Measurements from ENCODE around the gene RNF182.
A peak's percentile ranks its signal among the peaks of the same experiment; 100 is the strongest.
"Not testable (repeated sequence)": the region's sequence is repeated elsewhere in the genome, so short reads cannot be mapped to it uniquely, and the experiment has no call there.

The RNF182 gene

DNA sequence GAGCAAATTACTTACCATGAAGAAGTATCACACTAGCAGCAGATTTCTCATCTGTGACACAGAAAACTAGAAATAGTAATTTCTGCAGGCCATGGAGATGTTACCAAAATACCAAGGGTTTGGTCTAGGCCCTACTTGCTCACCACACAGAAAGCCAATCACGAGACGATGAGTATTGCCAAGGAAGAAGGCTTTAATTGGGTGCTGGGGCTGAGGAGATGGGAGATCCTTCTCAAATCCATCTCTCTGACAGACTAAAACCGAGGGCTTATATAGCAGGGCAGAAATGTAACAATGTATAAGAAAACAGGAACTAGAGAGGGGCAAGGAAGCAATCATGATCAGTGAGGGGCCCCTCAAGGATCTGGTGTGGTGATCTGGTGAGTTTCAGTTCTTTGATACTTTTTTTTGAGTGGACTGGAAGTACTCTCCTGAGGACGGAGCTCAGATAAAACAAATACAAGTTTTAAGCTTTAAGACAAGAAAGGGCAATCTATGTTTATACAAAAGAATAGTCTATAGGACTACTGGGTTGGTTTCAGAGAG, 40.9 kb downstream of the RNF182 start:
- DNase-seq (ENCODE audit: low read depth in 2 of 2): no peak

DNA sequence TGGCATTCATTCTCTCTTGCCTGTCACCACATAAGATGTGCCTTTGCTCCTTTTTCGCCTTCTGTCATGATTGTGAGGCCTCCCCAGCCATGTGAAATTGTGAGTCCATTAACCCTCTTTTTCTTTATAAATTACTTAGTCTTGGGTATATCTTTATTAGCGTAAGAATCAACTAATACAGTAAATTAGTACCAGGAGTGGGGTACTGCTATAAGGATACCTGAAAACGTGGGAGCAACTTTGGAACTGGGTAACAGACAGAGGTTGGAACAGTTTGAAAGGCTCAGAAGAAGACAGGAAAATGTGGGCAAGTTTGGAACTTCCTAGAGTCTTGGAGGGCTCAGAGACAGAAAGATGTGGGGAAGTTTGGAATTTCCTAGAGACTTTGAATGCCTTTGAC, 46.6 kb downstream of the RNF182 start:
- no peak for DNase-seq (ENCODE audit: low read depth in 2 of 2)

DNA sequence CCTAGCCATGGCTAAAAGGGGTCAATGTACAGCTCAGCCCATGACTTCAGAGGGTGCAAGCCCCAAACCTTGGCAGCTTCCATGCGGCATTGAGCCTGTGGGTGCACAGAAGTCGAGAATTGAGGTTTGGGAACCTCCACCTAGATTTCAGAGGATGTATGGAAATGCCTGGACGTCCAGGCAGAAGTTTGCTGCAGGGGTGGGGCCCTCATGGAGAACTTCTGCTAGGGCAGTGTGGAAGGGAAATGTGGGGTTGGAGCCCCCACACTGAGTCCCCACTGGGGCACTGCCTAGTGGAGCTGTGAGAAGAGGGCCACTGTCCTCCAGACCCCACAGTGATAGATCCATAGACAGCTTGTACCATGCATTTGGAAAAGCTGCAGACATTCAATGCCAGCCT, 47.9 kb downstream of the RNF182 start:
- not testable (repeated sequence) for DNase-seq (ENCODE audit: low read depth in 2 of 2)

DNA sequence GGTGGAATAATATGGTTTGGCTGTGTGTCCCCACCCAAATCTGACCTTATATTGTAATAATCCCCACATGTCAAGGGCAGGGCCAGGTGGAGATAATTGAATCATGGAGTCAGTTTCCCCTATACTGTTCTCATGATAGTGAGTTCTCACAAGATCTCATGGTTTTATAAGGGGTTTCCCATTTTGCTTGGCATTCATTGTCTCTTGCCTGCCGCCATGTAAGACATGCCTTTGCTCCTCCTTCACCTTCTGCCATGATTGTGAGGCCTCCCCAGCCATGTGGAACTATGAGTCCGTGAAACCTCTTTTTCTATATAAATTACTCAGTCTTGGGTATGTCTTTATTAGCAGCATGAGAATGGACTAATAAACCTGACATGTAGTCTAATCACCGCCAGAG, 48.7 kb downstream of the RNF182 start:
- not testable (repeated sequence) for DNase-seq (ENCODE audit: low read depth in 2 of 2)

DNA sequence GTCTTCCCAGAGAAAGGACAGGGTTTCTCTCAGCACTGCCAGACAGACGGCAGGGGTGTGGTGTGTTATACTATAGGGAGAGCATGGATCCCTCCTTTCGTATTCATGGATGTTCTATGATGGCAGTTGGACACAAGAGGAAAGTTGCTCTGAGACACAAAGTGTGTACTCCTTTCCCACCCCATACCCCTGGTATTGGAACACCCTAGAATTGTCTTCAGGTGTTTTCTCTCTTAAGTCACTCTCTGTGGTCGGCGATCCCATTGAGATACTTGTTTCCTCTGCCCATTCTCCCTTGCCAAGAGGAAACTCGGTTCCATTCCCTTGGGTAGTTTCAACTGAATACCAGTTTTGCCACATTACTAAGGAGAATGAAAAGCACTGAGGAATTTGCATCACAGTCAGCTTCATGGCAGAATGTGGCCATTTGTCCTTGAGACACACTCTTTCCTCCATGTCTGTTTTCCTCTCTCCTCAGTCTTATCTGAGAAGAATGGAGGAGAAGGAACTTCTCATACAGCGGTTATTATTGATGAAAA, 53.4 kb downstream of the RNF182 start:
- no peak for DNase-seq (ENCODE audit: low read depth in 2 of 2)

DNA sequence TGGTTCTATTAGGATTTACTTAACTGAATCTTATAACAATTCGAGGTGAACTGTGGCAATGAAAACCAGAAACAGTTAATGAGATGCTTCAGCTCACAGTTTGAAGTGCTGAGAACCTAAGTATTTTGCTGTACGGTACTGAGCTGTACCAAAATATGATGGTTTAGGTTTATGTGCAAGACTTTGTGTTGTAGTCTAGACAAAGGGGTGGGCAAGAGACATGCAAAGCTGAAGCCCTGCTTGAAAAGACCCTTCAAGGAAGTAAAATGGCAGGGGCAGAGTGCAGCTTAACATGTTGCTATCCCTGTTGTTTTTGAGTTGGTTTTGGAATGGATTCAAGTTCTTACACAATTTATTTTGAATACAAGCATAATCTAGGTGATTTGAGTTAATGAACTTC, 54.0 kb downstream of the RNF182 start:
- DNase-seq (ENCODE audit: low read depth in 2 of 2): no peak

DNA sequence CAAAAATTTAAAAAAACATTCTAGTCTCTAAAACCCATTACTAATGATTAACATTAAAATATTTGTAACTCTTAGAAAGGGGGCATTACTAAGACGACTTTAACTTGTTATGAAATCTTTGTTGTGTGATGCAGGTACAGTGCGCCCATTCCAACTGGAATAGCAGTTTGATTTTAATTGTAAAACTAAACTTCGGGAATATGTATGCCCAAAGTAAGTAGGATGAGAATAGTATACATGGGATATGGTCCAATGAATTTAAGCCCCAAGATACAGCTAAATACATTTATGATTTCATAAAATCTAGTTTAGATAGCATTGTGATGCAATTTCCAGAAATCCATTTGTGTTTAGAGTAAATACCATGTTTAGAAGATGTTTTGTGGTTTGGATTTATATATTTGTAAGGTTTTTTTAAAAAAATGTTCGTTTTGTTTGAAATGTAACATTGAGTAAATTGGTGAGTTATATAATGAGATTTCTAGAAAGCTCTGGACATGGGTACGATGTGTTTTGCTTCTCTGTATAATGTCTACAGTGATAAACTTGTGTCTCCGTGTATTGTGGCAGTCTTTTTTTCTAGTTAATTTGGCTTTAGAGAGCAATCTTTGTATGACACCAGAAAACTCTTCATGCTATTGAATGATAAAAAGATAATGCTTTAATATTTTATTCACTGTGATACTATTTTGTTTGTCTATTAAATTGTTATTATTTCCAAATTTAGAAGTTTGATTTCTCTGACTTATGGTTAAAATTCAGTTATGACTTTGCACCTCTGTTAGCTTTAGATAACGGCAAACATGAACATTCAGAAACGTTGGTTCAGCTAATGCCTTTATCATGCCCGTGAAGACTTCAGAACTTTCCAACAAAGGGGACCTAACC, 54.8 kb downstream of the RNF182 start:
- no peak for DNase-seq (ENCODE audit: low read depth in 2 of 2)

DNA sequence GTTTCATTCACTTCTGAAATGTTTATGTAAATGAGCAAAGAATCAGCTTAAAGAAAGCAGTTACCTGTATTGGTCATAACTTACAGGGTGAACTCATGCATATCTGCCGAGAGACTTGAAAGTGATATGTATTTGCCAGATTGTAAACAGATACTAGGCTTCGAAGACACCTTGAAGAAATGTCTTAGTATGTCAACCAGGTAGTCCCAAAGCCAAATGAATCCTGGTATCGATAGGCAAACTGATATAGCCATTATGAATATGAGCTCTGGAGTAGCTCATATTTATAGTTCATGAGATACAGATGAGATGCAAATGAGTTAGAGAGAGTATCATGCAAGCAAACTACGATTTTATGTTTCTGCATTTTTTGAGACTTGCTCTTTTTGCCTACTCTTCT, 55.8 kb downstream of the RNF182 start:
- DNase-seq (ENCODE audit: low read depth in 2 of 2): no peak

DNA sequence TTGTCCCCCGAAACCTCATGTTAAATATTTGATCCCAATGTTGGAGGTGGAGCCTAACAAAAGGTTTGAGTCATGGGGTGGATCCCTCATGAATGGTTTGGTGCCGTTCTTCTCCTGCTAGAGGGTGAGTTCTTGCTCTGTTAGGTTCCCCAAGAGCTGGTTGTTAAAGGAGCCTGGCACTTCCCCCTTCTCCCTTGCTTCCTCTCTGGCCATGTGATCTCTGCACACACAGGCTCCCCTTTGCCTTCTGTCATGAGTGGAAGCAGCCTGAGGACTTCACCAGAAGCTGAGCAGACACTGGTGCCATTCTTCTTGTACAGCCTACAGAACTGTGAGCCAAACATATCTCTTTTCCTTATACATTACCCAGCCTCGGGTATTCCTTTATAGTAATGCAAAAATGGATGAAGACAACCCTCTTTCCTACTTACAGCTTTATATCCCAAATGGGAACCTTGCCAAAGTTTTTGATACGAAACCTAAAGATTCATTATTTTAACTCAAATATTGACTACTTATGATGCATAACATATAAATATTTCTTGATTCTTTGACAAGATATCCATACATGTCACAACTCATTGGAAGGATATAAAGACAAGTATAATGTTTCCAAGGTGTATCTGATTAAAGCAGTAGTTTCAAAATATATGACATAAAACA, 61.0 kb downstream of the RNF182 start:
- DNase-seq (ENCODE audit: low read depth in 2 of 2): no peak

DNA sequence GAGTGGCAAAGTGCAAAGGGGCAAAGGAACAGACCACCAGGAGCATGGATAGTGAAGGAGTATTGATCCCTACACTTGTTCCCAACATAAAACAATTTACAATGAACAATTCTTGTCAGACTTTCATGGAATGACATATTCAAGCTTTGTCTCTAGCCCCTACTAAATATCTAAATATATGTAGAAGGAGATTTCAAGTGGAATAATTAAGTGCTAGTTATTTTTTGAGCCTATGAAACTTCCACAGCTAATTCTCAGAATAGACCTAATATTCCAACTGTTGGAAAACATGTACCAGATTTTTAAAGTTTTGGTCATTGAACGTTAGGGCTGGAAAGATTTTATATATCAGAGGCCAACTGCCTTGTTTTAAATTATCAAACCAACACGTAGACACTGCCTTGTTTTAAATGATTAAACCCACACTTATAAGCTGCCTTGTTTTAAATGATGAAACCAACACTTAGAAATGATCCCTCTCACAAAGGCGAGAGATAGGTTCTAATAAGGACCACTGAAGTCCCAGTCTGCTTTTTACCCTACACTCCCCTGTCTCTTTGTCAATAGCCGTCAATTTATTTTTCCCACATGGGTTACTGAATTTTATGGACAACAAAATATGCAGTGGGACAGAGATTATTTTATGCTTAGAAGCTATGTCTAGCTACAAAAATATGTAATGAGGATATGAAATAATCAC, 62.1 kb downstream of the RNF182 start:
- DNase-seq (ENCODE audit: low read depth in 2 of 2): no peak

DNA sequence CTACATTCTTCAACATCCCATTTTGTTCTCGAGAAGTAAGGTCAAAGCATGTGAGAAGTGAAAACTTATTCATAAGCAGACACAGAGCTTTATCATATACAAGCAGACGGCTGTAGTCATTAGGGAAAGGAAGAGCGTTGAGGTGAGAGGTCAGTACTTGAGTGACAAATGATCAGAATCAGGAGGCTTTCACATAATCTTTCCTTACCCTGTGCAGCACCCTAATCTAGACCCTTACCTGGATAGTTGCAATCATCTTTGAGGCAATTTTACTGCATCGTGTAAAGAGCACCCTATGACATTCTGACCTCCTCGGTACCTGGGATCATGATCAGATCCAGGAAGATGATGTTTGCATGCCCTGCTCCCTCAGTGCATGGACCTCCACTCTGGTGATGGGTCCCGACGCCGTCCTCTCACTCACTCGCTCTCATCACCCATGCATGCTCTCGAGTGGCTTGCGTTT, 62.7 kb downstream of the RNF182 start:
- no peak for DNase-seq (ENCODE audit: low read depth in 2 of 2)

DNA sequence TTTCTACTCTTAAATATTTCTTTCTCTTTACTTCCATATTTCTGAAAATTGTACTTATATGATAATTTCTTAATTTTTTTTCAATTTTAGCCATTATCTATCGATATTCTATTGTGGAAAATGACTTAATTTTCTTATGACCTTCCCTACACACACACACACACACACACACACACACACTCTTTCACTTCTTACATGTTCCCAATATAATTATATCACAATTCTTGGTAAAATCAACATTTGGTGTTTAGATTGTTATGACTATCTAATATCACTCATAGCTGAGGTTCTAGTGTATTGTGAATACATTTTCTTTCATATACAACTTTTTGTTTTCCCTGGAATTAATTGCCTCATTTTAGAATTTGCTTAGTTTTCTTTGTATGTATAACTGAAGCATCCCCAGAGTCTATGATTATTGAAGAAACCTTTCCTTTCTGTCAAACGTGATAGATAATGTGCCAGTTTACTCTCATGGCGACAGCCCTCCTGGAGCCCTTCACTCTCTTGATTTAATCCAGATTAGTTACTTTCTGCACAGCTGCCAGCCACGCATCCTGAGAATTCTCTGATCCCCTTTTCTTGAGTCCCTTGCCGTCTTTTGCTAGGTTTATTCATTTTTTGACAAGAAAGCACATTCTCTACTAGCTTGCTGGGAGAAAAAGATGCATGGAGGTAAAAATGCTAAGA, 63.4 kb downstream of the RNF182 start:
- no peak for DNase-seq (ENCODE audit: low read depth in 2 of 2)

DNA sequence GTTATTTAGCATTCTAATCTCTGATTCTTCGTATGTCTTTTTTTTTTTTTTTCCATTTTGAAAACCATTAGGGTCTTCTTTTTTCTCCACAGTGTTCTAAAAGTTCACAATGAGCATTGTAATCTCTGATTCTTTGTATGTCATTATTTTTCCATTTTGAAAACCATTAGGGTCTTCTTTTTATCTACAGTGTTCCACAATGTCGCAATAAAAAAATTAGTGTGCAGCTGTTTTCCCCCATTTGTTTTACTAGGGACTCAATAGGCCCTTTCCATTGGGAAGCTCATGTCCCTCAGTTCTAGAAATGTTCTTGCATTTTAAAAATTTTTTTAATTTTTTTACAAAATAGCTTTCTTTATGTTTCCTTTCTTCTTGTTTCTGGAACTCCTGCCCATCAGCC, 64.2 kb downstream of the RNF182 start:
- DNase-seq (ENCODE audit: low read depth in 2 of 2): no peak

DNA sequence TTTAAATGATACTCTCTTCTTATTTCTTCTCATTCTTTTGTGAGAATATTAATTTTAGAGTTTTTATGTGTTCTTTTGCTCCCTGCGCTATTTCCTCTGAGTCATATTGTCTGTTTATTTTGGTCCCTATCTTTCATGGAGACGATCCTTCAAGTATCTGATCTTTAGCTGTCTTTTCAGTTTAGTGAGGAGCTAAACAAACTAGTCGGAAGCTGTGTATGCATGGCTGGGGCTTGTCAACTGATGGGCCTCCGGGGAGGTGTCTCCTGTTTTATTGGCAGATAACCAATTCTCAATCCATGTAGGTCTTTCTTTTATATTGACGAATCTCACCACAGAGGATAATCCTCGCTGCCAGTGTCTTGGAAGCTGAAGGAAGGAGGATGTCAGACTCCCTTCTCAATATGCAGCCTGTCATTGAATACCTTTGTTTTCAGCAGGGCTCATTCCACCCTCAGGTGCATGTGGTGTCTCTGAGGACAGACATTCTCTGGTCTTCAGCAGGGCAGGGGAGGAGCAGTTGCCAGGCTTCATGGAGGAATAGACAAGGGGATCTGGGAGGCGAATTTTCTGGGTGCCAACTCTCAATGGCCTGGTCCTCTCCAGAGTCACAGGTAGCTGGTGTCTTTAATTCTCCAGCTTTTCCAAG, 64.9 kb downstream of the RNF182 start:
- DNase-seq (ENCODE audit: low read depth in 2 of 2): no peak

DNA sequence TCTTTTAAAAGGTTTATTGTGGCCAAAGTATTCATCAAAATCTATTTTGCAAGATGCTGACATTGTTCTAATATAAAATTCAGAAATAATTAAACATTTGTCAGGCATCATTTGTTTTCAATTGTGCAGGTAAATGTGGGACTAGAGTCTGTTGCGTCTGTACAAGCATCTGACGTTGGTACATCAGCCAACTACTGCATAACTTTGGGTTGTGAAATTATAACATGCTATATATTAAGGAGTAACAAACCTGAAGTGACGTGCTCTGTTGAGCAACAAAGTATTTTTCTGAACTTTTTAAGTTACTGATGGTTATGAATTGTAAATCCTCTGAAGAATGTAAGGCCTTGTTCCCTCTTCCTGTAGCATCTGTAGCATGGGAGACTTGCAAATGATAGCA, 66.0 kb downstream of the RNF182 start:
- peak; percentile 46 to 52 for DNase-seq (ENCODE audit: low read depth in 2 of 2)

DNA sequence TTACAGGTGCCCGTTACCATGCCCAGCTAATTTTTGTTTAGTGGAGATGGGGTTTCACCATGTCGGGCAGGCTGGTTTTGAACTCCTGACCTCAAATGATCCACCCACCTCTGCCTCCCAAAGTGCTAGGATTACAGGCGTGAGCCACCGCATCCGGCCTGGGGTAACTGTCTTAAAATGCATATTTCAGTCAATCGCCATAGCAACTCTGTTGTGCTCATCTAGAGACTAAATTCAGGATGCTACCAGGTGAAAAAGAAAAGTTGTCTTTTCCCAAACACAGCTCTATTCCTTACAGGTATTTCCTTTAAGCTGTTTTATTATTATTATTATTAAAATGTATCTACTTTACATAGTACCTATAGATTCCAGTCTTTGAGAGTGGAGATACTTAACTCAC, 66.6 kb downstream of the RNF182 start:
- no peak for DNase-seq (ENCODE audit: low read depth in 2 of 2)

DNA sequence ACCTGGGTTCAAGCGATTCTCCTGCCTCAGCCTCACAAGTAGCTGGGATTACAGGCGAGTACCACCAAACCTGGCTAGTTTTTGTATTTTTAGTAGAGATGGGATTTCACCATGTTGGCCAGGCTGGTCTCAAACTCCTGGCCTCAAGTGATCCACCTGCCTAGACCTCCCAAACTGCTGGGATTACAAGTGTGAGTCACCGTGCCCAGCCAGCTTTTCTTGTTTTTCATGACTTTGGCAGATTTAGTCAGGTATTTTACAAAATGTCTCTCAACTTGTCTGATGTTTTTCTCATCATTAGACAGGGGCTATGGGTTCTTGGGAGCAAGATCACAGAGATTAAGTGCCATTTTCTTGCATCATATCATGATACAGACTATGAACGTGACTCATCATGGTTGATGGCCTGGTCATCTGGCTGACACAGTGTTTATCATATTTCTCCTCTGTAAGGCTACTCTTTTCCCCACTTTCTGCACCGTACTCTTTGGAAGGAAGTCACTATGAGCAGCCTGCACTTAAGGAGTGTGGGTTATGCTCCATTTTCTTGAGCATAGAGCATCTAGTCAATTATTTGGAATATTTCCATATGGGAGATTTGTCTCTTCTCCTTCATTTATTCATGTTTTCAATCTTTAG, 67.8 kb downstream of the RNF182 start:
- DNase-seq (ENCODE audit: low read depth in 2 of 2): peak in 1 of 2 experiments; percentile 32

DNA sequence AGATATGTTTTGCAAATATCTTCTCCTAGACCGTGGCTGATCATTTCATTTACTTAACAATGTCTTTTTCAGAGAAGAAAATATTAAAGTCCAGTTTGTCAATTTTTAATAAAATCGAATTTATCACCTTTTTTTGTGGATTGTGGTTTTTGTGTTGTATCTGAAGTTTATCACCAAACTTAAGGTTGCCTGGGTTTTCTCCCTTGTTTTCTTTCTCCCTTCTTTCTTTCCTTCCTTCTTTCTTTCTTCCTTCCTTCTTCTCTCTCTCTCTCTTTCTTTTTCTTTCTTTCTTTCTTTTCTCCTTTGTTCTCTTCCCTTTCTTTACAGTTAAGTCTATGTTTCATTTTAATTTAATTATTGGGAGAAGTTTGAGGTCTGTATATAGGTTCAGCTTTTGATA, 68.7 kb downstream of the RNF182 start:
- no peak for DNase-seq (ENCODE audit: low read depth in 2 of 2)

DNA sequence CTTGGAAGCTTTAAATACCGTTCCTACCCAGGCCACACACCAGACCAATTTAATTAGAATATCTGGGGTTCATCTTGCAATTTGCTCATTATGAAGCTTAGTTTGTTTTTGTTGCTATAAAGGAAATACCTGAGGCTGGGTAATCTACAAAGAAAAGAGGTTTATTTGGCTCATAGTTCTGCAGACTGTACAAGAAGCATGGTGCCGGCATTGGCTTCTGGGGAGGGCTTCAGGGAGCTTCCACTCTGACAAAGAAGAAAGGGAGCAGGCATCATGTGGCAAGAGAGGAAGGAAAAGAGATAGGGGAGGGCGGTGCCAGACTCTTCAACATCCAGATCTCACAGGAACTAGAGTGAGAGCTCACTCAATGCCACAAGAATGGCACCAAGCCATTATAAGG, 73.6 kb downstream of the RNF182 start:
- no peak for DNase-seq (ENCODE audit: low read depth in 2 of 2)

DNA sequence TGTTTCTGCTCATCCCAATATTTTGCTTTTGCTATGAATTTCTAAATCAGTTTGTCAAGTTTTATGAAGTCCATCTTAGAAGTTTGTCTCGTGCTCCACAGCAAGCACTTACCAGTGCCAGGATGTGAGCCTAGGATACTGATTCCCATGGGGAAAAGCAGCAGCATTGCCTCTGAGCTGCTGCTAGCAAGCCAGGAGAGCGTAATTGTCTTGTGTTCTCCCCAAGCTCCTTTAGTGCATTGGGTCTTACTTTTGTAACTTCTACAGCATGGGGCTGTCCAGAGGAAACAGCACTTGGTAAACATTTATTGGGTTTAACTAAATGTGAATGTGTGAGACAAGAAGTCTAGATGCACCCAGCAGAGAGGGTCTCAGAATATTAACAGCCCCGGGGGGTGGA, 76.1 kb downstream of the RNF182 start:
- no peak for DNase-seq (ENCODE audit: low read depth in 2 of 2)

Measured in fibroblast of skin of left quadriceps (primary cell).